ENCODE measurements around the gene HDAC9.

Gene HDAC9

GRCh38 chr7:18663321-18663720, 167.8 kb downstream of the HDAC9 start:
- Histone ChIP-seq H3K9me3 (ENCODE audit: insufficient read depth, low read length) (no peaks in the 10 kb centered on the region), H3F3A (ENCODE audit: insufficient read depth) (no peaks in the 10 kb centered on the region), H3K9me2 (replicated peaks; ENCODE audit: insufficient read depth, low read length) (no peaks in the 10 kb centered on the region), H3K36me3 (ENCODE audit: low read length) (no peaks in the 10 kb centered on the region), H4K20me1 (ENCODE audit: low read depth, low read length) (no peaks in the 10 kb centered on the region), H3K4me3 (ENCODE audit: insufficient read depth, low read length, poor library complexity, severe bottlenecking) (no peak overlapping the region), H3K4me2 (ENCODE audit: low read depth, low read length, poor library complexity, severe bottlenecking) (no peak overlapping the region), H3K27ac (ENCODE audit: low read depth, low read length) (no peak overlapping the region), H3K9ac (ENCODE audit: low read length) (no peak overlapping the region), H3K79me2 (ENCODE audit: insufficient read depth, low read length) (no peaks in the 10 kb centered on the region), H3K27me3 (ENCODE audit: low read length) (no peaks in the 10 kb centered on the region), H2AFZ (ENCODE audit: low read depth, low read length, severe bottlenecking) (no peak overlapping the region)
- no peak for TF ChIP-seq CTCF (IDR thresholded peaks at IDR 0.05; ENCODE audit: insufficient read depth, low read length, poor library complexity, severe bottlenecking)
- no peak for TF ChIP-seq EZH2phosphoT487 (conservative IDR thresholded peaks at IDR 0.05; ENCODE audit: low read length)

GRCh38 chr7:18666107-18666728, 170.7 kb downstream of the HDAC9 start:
- Histone ChIP-seq H3K4me2 (ENCODE audit: low read depth, low read length, poor library complexity, severe bottlenecking) (no peak overlapping the region), H3K4me3 (ENCODE audit: insufficient read depth, low read length, poor library complexity, severe bottlenecking) (no peak overlapping the region), H4K20me1 (ENCODE audit: low read depth, low read length) (no peaks in the 10 kb centered on the region), H3K79me2 (ENCODE audit: insufficient read depth, low read length) (no peaks in the 10 kb centered on the region), H3F3A (ENCODE audit: insufficient read depth) (no peaks in the 10 kb centered on the region), H3K27me3 (ENCODE audit: low read length) (no peaks in the 10 kb centered on the region), H2AFZ (ENCODE audit: low read depth, low read length, severe bottlenecking) (no peak overlapping the region), H3K9me2 (replicated peaks; ENCODE audit: insufficient read depth, low read length) (no peaks in the 10 kb centered on the region), H3K36me3 (ENCODE audit: low read length) (no peaks in the 10 kb centered on the region), H3K27ac (ENCODE audit: low read depth, low read length) (no peak overlapping the region), H3K9ac (ENCODE audit: low read length) (no peak overlapping the region), H3K9me3 (ENCODE audit: insufficient read depth, low read length) (no peaks in the 10 kb centered on the region)
- no peak for TF ChIP-seq EZH2phosphoT487 (conservative IDR thresholded peaks at IDR 0.05; ENCODE audit: low read length)
- TF ChIP-seq CTCF (IDR thresholded peaks at IDR 0.05; ENCODE audit: insufficient read depth, low read length, poor library complexity, severe bottlenecking), result peak; percentile 99

GRCh38 chr7:18667466-18667865, 171.9 kb downstream of the HDAC9 start:
- Histone ChIP-seq H3K79me2 (ENCODE audit: insufficient read depth, low read length) (no peaks in the 10 kb centered on the region), H3K9me3 (ENCODE audit: insufficient read depth, low read length) (no peaks in the 10 kb centered on the region), H3K27ac (ENCODE audit: low read depth, low read length) (no peak overlapping the region), H3K4me3 (ENCODE audit: insufficient read depth, low read length, poor library complexity, severe bottlenecking) (no peak overlapping the region), H3K4me2 (ENCODE audit: low read depth, low read length, poor library complexity, severe bottlenecking) (no peak overlapping the region), H3K27me3 (ENCODE audit: low read length) (no peaks in the 10 kb centered on the region), H3F3A (ENCODE audit: insufficient read depth) (no peaks in the 10 kb centered on the region), H4K20me1 (ENCODE audit: low read depth, low read length) (no peaks in the 10 kb centered on the region), H3K36me3 (ENCODE audit: low read length) (no peaks in the 10 kb centered on the region), H2AFZ (ENCODE audit: low read depth, low read length, severe bottlenecking) (no peak overlapping the region), H3K9me2 (replicated peaks; ENCODE audit: insufficient read depth, low read length) (no peaks in the 10 kb centered on the region), H3K9ac (ENCODE audit: low read length) (no peak overlapping the region)
- TF ChIP-seq CTCF (IDR thresholded peaks at IDR 0.05; ENCODE audit: insufficient read depth, low read length, poor library complexity, severe bottlenecking) (no peak), EZH2phosphoT487 (conservative IDR thresholded peaks at IDR 0.05; ENCODE audit: low read length) (no peak)
